ENCODE measurements around the gene DLEU7.

DNA sequence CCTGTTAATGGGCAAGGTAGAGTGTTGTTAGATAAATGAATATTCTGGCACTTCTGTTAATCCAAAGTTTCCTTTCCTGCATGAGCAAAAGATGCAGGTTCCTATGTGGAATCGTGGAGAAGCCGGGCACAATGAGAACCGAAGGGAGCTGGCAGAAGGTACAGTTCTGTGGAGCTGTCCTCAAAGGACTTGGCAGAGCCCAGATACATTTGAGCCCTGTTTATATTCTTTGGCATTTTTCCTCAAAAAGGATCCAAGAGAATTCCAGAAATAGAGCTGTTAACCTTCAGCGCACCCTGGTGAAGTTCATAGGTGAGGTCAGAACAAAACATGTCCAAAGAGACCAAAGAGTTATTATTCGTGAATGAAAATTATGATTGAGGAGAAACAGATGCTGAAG, 4.0 kb upstream of the DLEU7 start:
- TF ChIP-seq, protein P1, sequence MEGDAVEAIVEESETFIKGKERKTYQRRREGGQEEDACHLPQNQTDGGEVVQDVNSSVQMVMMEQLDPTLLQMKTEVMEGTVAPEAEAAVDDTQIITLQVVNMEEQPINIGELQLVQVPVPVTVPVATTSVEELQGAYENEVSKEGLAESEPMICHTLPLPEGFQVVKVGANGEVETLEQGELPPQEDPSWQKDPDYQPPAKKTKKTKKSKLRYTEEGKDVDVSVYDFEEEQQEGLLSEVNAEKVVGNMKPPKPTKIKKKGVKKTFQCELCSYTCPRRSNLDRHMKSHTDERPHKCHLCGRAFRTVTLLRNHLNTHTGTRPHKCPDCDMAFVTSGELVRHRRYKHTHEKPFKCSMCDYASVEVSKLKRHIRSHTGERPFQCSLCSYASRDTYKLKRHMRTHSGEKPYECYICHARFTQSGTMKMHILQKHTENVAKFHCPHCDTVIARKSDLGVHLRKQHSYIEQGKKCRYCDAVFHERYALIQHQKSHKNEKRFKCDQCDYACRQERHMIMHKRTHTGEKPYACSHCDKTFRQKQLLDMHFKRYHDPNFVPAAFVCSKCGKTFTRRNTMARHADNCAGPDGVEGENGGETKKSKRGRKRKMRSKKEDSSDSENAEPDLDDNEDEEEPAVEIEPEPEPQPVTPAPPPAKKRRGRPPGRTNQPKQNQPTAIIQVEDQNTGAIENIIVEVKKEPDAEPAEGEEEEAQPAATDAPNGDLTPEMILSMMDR (IDR thresholded peaks at IDR 0.05): no peak
- no peak for TF ChIP-seq POLR2A (IDR thresholded peaks at IDR 0.05)

Data from Peyer's patch (tissue), 4 donors.